ENCODE measurements around the gene SIL1. TPM values are rescaled to one million over a fixed set of nuclear protein-coding genes. Genes with fewer than 3 reads are reported as not detected.
"Not testable (repeated sequence)": the region's sequence is repeated elsewhere in the genome, so short reads cannot be mapped to it uniquely, and the experiment has no call there.

The SIL1 gene
- total RNA-seq, 2 donors from 2014 or later, result 31.6 to 64.4 TPM

DNA sequence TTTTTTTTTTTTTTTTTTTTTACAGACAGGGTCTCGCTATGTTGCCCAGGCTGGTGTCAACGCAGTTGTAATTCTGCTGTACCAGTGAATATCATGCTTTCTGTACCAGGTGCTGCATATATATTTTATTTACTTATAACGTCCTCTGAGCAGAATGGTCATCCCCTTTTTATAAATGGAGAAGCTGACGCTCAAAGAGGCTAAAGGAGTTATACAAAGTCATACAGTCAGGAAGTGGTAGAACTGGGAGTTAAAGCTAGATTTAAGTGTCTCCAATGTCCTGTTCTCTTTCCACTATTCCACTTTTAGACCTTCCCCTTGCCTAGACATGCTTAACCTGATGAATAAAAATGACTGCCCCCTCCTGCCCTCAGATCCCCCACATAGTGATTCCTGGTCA is 1.2 kb upstream of the SIL1 start:
- H3K9ac ChIP-seq (ENCODE audit: low read depth in 2 of 2, low read length in 2 of 2), result no peak overlapping the region
- H3K36me3 ChIP-seq, result no peaks in the 10 kb centered on the region
- H3K27me3 ChIP-seq, result no peaks in the 10 kb centered on the region
- H3K27ac ChIP-seq, result no peak overlapping the region
- TF ChIP-seq, protein P1, sequence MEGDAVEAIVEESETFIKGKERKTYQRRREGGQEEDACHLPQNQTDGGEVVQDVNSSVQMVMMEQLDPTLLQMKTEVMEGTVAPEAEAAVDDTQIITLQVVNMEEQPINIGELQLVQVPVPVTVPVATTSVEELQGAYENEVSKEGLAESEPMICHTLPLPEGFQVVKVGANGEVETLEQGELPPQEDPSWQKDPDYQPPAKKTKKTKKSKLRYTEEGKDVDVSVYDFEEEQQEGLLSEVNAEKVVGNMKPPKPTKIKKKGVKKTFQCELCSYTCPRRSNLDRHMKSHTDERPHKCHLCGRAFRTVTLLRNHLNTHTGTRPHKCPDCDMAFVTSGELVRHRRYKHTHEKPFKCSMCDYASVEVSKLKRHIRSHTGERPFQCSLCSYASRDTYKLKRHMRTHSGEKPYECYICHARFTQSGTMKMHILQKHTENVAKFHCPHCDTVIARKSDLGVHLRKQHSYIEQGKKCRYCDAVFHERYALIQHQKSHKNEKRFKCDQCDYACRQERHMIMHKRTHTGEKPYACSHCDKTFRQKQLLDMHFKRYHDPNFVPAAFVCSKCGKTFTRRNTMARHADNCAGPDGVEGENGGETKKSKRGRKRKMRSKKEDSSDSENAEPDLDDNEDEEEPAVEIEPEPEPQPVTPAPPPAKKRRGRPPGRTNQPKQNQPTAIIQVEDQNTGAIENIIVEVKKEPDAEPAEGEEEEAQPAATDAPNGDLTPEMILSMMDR (IDR thresholded peaks at IDR 0.05), result no peak
- DNase-seq, result no peak
- H3K4me3 ChIP-seq, result no peak overlapping the region
- intact Hi-C loops (cut with DNase I), result no loop called here
- no peaks in the 10 kb centered on the region for H3K9me3 ChIP-seq
- H3K4me1 ChIP-seq, result no peaks in the 10 kb centered on the region

DNA sequence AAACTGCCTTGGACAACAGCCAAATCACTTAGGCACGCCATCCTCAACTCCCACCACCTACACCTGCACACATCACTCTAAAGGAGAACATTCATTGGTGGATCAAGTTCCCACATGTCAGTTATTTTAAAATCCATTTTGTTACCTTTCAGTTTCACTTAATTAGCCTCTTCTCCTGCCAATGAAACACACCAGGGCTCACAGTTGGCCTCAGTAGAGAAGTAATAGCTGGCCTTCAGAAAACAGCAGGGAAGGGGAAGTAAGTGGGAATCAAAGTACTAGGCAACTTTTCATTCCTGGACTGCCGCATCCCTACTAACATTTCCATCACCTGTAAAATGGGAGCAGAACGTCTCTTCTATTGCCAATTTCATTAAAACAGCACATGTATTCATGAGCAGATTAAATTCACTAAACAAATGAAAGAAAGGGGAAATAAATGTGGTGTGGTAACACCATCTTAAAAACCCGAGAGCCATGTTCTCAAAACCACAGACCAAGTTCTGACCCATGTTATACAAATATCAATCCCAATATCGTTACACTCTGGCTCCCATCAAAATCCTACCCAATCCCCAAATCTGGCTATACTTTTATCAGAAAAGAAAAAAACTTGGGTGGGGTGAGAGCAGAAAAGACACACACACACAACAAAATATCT is 1.7 kb downstream of the SIL1 start:
- Histone ChIP-seq H3K27ac (no peak overlapping the region), H3K4me1 (no peaks in the 10 kb centered on the region), H3K27me3 (no peaks in the 10 kb centered on the region), H3K9ac (ENCODE audit: low read depth in 2 of 2, low read length in 2 of 2) (no peak overlapping the region), H3K4me3 (no peak overlapping the region), H3K36me3 (no peaks in the 10 kb centered on the region), H3K9me3 (no peaks in the 10 kb centered on the region)
- no peak for DNase-seq
- intact Hi-C loops (cut with DNase I), result no loop called here
- TF ChIP-seq, protein P1 (IDR thresholded peaks at IDR 0.05), result no peak

DNA sequence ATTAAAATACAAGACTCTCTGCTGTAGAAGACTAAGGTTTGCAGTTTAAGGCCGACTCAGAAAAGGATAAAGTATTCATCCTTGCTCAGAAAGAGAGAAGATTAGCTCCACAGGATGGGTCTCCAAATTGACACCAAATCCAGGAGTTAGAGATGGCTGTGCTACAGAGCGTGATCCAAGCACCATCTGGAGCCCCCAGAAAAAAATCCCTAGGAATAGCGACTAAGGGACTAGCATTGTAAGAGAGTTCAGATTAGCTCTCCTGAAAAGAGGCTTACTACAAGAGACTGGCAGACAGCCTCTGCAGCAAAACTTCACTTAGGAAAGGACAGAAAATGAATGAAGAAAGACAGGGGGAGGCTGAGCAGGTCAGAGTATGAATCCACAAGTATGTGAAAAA is 3.7 kb downstream of the SIL1 start:
- H3K4me1 ChIP-seq, result no peaks in the 10 kb centered on the region
- no peaks in the 10 kb centered on the region for H3K27me3 ChIP-seq
- H3K4me3 ChIP-seq, result no peak overlapping the region
- intact Hi-C loops (cut with DNase I), result no loop called here
- no peak for DNase-seq
- no peak overlapping the region for H3K27ac ChIP-seq
- H3K9me3 ChIP-seq, result no peaks in the 10 kb centered on the region
- H3K36me3 ChIP-seq, result no peaks in the 10 kb centered on the region
- no peak overlapping the region for H3K9ac ChIP-seq (ENCODE audit: low read depth in 2 of 2, low read length in 2 of 2)
- TF ChIP-seq, protein P1 (IDR thresholded peaks at IDR 0.05), result no peak

DNA sequence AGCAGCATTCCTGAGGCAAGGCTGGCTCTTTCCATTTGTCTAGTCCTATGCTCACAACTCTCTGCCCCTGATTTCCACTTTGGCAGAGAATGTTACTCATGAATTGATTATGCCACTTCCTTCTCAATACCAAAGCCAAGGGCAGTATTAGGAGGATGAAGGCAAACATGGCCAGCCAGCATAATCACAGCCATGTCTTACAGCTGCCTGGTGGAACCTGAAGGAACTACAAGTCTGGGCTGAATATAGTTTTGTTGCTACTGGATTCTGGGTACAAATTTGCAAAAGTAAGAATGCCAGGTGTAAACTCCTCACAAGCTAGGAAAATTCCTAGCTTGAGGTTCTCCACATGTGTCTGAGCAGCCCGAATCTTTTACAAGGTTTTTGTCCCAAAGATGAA is 4.2 kb downstream of the SIL1 start:
- Histone ChIP-seq H3K9me3 (no peaks in the 10 kb centered on the region), H3K27ac (no peak overlapping the region), H3K27me3 (no peaks in the 10 kb centered on the region), H3K4me1 (no peaks in the 10 kb centered on the region), H3K9ac (ENCODE audit: low read depth in 2 of 2, low read length in 2 of 2) (no peak overlapping the region), H3K36me3 (no peaks in the 10 kb centered on the region), H3K4me3 (no peak overlapping the region)
- no peak for DNase-seq
- intact Hi-C loops (cut with DNase I), result no loop called here
- TF ChIP-seq, protein P1 (IDR thresholded peaks at IDR 0.05), result no peak

DNA sequence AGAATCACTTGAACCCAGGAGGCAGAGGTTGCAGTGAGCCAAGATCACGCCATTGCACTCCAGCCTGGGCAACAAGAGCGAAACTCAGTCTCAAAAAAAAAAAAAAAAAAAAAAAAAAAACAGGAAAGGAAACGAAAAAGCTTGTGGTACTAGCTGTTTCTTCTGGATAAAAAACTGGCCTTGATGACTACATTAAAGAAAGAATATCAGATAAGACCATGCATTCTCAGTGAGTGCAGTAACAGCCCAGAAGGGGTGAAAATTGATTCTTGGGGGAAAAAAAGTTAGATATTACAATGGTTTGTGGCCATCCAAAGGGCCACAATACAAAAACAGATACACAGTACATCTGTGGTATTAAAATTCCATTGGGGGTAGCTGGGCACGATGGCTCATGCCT is 5.3 kb downstream of the SIL1 start:
- H3K27ac ChIP-seq; intact Hi-C loops (cut with DNase I); DNase-seq; H3K27me3 ChIP-seq; H3K4me3 ChIP-seq; H3K9me3 ChIP-seq; H3K9ac ChIP-seq (ENCODE audit: low read depth in 2 of 2, low read length in 2 of 2); H3K36me3 ChIP-seq; H3K4me1 ChIP-seq: not testable (repeated sequence)

DNA sequence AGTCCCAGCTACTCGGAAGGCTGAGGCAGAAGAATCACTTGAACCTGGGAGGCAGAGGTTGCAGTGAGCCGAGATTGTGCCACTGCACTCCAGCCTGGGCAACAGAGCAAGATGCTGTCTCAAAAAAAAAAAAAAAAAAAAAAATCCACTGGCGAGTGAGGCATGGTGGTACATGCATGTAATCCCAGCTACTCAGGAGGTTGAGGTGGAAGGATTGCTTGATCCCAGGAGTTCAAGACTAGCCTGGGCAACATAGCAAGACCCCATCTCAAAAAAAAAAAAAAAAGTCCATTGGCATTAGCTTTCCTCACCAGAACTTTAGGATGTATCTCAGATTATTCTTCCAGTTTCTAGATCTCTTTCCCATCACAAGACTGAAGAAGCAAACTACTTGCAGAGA is 6.2 kb downstream of the SIL1 start:
- H3K4me1 ChIP-seq; H3K27ac ChIP-seq; H3K9me3 ChIP-seq; intact Hi-C loops (cut with DNase I); DNase-seq; H3K4me3 ChIP-seq; H3K36me3 ChIP-seq; H3K27me3 ChIP-seq; H3K9ac ChIP-seq (ENCODE audit: low read depth in 2 of 2, low read length in 2 of 2): not testable (repeated sequence)

Measured in colonic mucosa (tissue), 4 donors.